ENCODE results near the gene UPK2.

The UPK2 gene

DNA sequence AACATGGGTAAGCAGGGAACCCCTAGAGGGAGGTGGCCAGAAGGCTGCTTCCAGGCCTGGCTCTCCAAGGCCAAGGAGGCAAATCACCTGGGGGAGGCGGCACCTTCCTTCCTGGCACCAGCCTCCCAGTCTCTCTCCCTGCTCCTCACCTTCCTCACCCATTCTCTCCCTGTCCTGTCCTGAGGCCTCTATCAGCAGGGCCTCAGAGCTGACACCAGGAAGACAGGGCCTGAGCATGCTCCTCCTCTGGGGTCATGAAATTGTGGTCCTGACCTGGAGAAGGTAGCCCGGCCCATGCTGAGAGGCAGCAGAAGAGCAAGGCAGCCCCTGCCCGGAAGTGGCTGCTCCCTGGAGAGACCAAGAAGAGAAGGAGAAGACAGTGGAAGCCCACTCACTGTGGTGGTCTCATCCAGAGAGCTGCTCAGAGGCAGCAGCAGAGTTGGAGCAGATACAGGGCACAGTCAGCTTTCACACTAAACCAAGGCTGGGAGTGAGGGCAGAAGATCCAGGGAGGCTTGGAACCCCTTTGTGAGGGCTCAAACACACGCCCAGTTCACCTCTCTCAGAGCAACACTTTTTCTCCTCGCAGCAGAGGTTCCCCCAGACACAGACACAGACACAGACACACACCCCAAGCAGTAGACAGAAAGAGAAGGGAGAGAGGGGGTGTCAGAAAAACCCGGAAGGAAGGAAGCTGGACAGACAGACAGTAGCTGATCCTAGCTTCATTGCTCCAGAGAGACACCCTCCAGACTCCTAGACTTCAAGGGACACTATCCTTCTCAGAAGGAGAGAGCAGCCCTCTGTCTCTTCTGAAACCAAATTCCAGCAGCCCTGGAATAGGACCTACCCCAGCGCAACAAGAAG is 32.1 kb upstream of the UPK2 start:
- H3K27me3 ChIP-seq (ENCODE audit: insufficient read depth, low read length) = no peaks in the 10 kb centered on the region

DNA sequence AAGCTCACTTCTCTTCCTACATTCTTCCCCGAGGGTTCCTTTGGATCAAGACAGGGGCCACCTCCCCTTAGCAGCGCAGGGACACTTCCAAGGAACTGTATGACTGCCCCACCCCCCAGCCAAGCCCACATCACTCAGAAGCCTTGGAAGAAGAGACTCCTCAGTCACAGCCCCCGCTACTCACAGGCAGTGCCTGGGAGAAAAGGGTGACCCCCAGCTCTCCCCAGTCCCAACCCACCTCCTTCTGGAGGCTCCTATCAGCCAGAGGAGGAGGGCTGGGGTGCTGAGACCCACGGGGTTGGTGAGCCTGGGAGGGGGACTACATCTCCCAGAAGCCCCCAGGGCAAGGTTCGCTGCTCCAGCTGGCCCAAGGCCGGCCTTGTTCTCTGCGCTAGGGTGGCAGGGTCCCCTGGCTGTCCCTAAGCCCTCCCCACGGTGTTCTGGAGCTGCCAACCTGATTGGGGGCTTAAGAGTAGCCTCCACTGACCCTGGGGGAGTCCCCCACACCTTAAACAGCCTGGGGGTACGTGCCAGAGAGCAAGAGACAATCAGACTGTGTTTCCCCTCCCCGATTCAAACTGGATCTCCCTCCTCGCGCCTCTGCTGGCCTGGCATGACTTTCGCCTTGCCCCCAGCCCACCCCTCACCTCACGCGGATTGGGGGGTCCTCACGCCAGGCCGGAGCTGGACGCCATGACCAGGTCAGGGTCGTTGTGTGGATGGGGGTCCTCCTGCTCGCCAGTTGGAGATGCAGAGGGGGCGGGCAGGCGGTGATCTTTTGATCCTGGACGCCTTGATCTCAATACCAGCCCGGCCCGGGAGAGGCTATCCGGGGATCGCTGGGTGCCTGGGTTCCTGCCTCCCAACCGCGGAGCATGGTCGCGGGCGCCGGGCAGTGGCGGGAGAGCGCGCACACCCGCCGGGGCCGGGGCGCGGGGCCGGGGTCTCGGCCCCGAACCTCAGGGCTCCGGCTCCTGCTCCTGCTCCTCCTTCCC is 31.2 kb upstream of the UPK2 start:
- no peaks in the 10 kb centered on the region for H3K9me3 ChIP-seq (ENCODE audit: low read length)
- H2AFZ ChIP-seq (ENCODE audit: low read depth, low read length) = no peak overlapping the region
- no peaks in the 10 kb centered on the region for H3K27me3 ChIP-seq (ENCODE audit: insufficient read depth, low read length)
- H3K4me1 ChIP-seq (ENCODE audit: insufficient read depth, low read length) = peaks cover 66% of the 10 kb centered on the region
- H3K36me3 ChIP-seq (ENCODE audit: insufficient read depth, low read length) = no peaks in the 10 kb centered on the region
- peak overlapping the region; percentile 83 for H3K4me3 ChIP-seq (ENCODE audit: low read length)

More for the DNA sequence above, 32.1 kb upstream of the UPK2 start:
- peaks cover 74% of the 10 kb centered on the region for H3K4me1 ChIP-seq (ENCODE audit: insufficient read depth, low read length)
- H2AFZ ChIP-seq (ENCODE audit: low read depth, low read length) = no peak overlapping the region
- H3K36me3 ChIP-seq (ENCODE audit: insufficient read depth, low read length) = no peaks in the 10 kb centered on the region
- peak overlapping the region; percentile 83 for H3K4me3 ChIP-seq (ENCODE audit: low read length)
- no peaks in the 10 kb centered on the region for H3K9me3 ChIP-seq (ENCODE audit: low read length)

DNA sequence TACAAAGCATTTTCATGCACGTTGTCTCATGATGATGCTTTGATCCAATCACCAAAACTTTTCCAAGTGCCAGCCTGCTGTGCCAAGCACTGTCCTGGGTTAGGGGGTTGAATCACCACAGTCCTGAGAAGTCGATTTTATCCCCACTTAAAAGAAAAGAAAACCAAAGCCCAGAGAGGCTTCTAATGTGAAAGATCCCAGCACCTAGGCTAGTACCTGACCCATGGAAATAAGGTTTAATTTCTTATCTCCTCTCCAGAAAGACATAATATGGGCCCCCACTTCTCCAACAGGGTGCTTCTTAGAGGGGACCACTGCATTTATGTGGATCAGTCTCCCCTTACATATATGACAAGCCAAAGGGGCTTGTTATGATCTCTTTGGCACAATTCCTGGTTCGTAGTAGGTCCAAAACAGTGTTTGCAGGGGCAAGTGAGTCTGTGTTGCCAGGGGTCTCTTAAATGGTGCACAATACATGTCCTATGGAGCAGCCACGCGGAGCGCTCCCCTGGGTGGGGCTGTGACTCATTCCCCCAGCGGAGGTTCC is 28.5 kb upstream of the UPK2 start:
- Histone ChIP-seq H3K27me3 (ENCODE audit: insufficient read depth, low read length) (no peaks in the 10 kb centered on the region), H2AFZ (ENCODE audit: low read depth, low read length) (no peak overlapping the region), H3K9me3 (ENCODE audit: low read length) (no peaks in the 10 kb centered on the region), H3K4me1 (ENCODE audit: insufficient read depth, low read length) (peaks cover 47% of the 10 kb centered on the region), H3K36me3 (ENCODE audit: insufficient read depth, low read length) (no peaks in the 10 kb centered on the region), H3K4me3 (ENCODE audit: low read length) (no peak overlapping the region)

DNA sequence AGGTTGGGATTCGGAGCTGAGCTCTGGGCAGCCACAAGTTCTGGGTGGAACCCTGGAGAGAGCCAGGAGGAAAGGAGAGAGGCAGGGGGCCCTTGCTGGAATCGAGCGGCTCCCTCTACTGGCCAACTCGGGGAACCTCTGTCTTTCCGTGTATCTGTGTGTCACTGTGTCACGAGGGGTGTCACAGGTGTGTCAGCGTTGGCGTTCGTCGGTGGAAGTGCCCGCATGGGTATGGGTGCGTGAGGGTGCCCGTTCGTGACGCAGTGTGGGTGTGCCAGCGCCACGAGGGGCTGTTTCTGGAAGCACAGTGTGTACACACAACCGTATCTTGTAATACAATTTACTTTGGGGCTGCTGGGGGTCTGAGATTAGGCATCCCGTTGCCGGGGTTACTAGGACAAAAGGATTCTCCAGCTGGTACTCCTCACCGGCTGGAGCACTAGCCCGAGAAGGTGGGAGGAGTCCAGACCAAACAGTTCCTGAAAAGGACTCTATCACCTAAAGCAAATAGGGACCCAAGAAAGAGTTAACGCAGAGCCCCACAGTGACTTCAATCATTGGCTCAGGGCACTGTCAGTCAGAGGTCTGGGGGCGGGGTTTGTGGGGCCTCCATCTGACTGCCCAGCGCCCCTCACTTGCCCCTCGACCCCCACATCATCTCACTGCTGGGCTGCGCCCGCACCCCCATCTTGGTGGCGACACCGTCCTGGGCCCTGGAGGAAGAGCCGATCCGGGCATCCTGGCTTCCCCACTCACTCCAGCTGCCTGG is 27.8 kb upstream of the UPK2 start:
- Histone ChIP-seq H3K4me1 (ENCODE audit: insufficient read depth, low read length) (peaks cover 41% of the 10 kb centered on the region), H2AFZ (ENCODE audit: low read depth, low read length) (peak overlapping the region; percentile 96), H3K9me3 (ENCODE audit: low read length) (no peaks in the 10 kb centered on the region), H3K36me3 (ENCODE audit: insufficient read depth, low read length) (no peaks in the 10 kb centered on the region), H3K27me3 (ENCODE audit: insufficient read depth, low read length) (no peaks in the 10 kb centered on the region), H3K4me3 (ENCODE audit: low read length) (peak overlapping the region; percentile 67)

DNA sequence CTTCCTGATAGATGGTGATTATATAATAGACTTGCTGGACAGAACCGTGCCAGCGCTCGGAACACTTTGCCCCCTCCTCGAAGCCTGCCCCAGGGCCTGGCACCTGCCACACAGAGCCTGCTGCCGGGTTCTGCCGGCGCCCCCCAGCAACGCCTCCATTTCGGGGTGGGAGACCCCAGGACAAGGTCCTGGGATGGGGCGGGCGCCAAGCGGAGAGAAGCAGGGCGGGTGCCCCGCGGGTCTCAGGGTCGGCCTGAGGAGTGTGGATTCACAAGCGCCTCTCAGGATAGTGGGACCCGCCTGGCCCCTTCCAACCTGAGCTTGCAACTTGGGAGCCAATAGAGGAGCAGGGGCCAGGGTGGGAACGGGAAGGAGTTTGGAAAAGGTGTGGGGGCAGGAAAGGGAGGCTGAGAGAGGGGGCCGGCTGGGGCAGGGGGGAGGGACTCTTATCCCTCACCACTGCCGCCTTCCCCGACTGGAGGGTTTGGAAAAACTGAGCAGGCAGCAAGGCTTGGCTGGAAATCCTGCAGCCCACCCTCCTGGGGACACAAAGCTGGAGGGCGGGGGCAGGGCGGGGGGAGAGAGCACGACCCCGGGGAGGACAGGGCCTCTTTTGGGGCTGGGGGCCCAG is 27.1 kb upstream of the UPK2 start:
- H3K4me3 ChIP-seq (ENCODE audit: low read length) = peak overlapping the region; percentile 67
- H3K9me3 ChIP-seq (ENCODE audit: low read length) = no peaks in the 10 kb centered on the region
- peak overlapping the region; percentile 96 for H2AFZ ChIP-seq (ENCODE audit: low read depth, low read length)
- no peaks in the 10 kb centered on the region for H3K27me3 ChIP-seq (ENCODE audit: insufficient read depth, low read length)
- no peaks in the 10 kb centered on the region for H3K36me3 ChIP-seq (ENCODE audit: insufficient read depth, low read length)
- peaks cover 34% of the 10 kb centered on the region for H3K4me1 ChIP-seq (ENCODE audit: insufficient read depth, low read length)

DNA sequence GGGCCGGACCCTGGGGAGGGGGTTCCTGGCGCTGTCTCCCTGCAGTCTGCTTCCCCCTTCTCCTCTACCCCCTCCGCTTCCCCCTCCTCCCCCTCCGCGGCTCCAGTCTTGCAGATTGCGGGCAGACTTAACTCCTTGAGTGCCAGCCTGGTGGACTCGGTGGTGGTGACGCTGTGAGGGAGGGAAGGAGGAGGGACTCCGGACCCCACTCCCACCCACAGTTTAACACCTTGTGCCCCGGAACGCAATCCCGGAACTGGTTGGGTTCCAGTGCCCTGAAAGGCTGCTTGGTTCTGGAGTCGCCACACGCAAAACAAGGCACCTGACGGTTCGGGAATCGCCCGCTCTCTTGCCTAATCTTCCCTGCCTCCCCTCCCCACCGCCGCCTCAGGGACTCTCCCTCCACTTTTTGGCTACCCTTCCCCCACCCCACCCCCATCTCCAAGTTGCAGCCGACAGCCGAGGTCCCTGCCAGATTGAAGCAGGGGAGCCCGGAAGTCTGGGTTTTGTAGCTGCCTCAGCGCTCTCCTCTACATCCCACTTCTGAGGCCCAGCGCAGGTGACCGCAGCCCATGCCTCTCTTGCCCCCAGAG is 26.5 kb upstream of the UPK2 start:
- Histone ChIP-seq H3K4me3 (ENCODE audit: low read length) (peak overlapping the region; percentile 67), H3K9me3 (ENCODE audit: low read length) (no peaks in the 10 kb centered on the region), H3K27me3 (ENCODE audit: insufficient read depth, low read length) (no peaks in the 10 kb centered on the region), H3K36me3 (ENCODE audit: insufficient read depth, low read length) (no peaks in the 10 kb centered on the region), H2AFZ (ENCODE audit: low read depth, low read length) (peak overlapping the region; percentile 96), H3K4me1 (ENCODE audit: insufficient read depth, low read length) (peaks cover 28% of the 10 kb centered on the region)

DNA sequence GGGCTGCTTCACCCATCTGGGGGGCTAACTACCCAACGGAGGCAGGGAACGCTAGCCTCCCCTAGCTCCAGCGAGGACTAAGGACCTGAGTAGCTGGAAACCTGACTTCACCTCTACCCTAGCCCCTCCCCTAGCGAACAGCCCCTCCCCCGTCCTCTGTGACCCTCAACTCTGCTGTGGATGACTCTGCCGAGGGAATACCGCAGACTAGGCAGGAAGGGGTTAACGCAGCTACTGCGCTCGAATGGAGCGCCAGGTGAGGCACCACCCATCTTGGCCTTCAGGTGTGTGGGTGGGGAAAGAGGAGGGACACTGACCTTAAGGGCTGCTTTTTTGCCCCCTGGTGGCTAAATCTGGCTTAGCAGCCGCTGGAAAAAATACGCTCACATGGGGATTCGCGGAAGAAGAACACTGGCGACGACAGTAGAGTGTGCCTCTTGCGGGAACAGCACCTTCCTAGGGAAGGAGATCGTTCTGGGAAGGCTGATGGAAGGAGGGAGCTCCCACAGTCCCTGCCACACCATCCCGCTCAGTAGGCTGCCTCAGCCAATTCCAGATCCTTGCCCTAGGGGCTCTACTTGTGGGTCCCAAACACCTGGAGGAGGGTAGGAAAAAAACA is 25.9 kb upstream of the UPK2 start:
- Histone ChIP-seq H3K4me1 (ENCODE audit: insufficient read depth, low read length) (peaks cover 27% of the 10 kb centered on the region), H3K9me3 (ENCODE audit: low read length) (no peaks in the 10 kb centered on the region), H3K36me3 (ENCODE audit: insufficient read depth, low read length) (no peaks in the 10 kb centered on the region), H2AFZ (ENCODE audit: low read depth, low read length) (peak overlapping the region; percentile 96), H3K27me3 (ENCODE audit: insufficient read depth, low read length) (no peaks in the 10 kb centered on the region), H3K4me3 (ENCODE audit: low read length) (peak overlapping the region; percentile 67)

DNA sequence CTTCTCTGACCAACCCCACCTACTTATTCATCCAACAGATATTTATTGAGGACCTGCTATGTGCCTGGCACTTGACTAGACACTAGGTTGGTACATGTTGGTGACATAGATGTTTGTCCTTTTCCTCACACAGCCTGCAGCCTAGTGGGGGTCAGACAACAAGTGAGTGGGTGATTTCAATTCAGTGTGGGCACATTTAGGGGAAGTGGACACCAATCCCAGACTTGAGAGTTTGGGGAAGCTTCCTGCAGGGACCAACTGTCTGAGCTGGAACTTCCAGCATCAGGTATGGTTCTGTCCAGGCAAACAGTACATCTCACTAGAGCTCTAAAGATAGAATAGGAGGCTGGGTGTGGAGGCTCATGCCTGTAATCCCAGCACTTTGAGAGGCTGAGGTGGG is 24.5 kb upstream of the UPK2 start:
- H3K4me3 ChIP-seq (ENCODE audit: low read length) = no peak overlapping the region
- H3K36me3 ChIP-seq (ENCODE audit: insufficient read depth, low read length) = no peaks in the 10 kb centered on the region
- peaks cover 20% of the 10 kb centered on the region for H3K4me1 ChIP-seq (ENCODE audit: insufficient read depth, low read length)
- no peaks in the 10 kb centered on the region for H3K9me3 ChIP-seq (ENCODE audit: low read length)
- no peaks in the 10 kb centered on the region for H3K27me3 ChIP-seq (ENCODE audit: insufficient read depth, low read length)
- no peak overlapping the region for H2AFZ ChIP-seq (ENCODE audit: low read depth, low read length)

DNA sequence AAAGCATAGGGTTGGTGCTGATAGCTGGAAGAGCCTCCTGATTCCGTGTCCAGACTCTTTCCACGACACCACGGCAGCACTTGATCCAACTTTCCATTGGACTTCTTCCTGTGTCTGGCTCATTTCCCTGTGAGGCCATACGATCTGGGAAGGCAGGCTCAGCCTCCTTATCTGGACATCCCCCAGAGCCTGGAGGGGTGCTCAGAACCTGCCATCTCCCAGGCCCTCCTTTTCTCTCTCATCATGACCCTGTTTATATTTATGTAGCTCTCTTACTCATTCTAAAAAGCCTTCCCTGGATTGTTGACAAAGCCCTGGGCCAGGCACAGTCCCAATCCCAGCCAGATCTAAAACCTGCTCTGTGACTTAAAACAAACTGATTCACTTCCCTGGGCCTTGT is 22.6 kb upstream of the UPK2 start:
- no peaks in the 10 kb centered on the region for H3K36me3 ChIP-seq (ENCODE audit: insufficient read depth, low read length)
- no peaks in the 10 kb centered on the region for H3K9me3 ChIP-seq (ENCODE audit: low read length)
- H2AFZ ChIP-seq (ENCODE audit: low read depth, low read length) = no peak overlapping the region
- no peak overlapping the region for H3K4me3 ChIP-seq (ENCODE audit: low read length)
- H3K27me3 ChIP-seq (ENCODE audit: insufficient read depth, low read length) = no peaks in the 10 kb centered on the region
- peaks cover 10% of the 10 kb centered on the region for H3K4me1 ChIP-seq (ENCODE audit: insufficient read depth, low read length)

DNA sequence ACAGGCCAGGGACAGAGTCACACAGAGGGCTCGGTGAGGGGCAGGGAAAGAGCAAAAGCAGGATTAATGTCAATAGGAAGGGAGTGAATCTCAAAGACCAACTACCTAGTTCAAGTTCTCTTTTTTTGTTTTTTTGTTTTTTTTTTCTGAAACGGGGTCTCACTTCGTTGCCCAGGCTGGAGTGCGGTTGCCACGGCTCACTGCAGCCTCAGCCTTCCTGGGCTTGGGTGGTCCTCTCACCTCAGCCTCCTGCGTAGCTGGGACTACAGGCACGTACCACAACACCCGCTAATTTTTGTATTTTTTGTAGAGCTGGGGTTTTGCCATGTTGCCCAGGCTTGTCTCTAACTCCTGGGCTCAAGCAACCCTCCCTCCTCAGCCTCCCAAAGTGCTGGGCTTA is 20.7 kb upstream of the UPK2 start:
- Histone ChIP-seq H3K9me3 (ENCODE audit: low read length) (no peaks in the 10 kb centered on the region), H2AFZ (ENCODE audit: low read depth, low read length) (no peak overlapping the region), H3K4me1 (ENCODE audit: insufficient read depth, low read length) (peaks cover 19% of the 10 kb centered on the region), H3K27me3 (ENCODE audit: insufficient read depth, low read length) (no peaks in the 10 kb centered on the region), H3K4me3 (ENCODE audit: low read length) (no peak overlapping the region), H3K36me3 (ENCODE audit: insufficient read depth, low read length) (no peaks in the 10 kb centered on the region)

DNA sequence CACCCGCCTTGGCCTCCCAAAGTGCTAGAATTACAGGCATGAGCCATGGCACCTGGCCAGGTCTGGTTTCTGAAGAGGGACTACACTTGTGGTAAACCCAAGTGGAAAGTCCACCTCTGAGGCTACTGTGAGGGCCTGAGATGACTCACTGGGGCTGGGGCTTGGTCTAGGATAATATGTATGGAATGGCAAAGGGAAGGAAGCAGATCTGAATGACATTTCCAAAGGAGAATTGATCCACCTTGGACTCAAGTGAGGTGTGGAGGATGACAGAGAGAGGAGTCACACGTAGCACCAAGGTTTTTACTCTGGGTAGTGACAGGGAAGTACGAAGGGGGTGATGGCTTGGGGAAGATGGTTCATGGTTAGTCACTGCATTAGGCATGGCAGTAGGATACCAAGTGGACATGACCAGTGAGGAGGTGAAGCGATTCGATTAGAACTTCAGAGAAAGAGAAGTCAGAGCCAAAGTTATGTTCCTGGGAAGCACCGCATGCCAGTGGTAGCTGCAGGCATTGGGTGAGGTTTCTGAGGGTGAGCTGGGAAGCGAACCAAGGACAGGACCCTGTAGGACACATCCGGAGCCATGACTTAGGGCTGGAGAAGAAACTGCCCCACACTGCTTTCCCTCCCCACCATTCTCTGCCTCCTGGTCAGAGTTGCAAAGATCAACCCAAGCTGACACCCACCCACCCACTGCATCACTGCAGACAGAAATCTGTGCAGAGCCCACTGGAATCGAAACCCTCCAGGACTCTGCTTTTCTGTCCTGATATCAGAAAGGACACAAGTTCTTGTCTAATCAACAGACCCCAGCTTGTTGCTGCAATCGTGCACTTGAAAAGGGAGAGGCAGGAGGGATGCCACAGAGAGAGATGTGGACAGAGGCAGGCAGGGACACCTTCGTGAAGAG is 17.4 kb upstream of the UPK2 start:
- H3K4me3 ChIP-seq (ENCODE audit: low read length) = no peak overlapping the region
- H3K36me3 ChIP-seq (ENCODE audit: insufficient read depth, low read length) = no peaks in the 10 kb centered on the region
- no peaks in the 10 kb centered on the region for H3K27me3 ChIP-seq (ENCODE audit: insufficient read depth, low read length)
- no peaks in the 10 kb centered on the region for H3K9me3 ChIP-seq (ENCODE audit: low read length)
- no peak overlapping the region for H2AFZ ChIP-seq (ENCODE audit: low read depth, low read length)
- H3K4me1 ChIP-seq (ENCODE audit: insufficient read depth, low read length) = peaks cover 19% of the 10 kb centered on the region
